Astrocyte (in vitro differentiated cells and primary cell): ENCODE measurements around the gene RSBN1.

ENCODE experiments used
- EZH2 ChIP-seq: IDR thresholded peaks from 2 replicates; pipeline ENCODE4 v1.6.1; 2012; ENCODE audit warnings: mild to moderate bottlenecking, low read length, inconsistent platforms; ENCODE audit not compliant: insufficient read depth
- TF ChIP-seq, protein P1 (sequence below): IDR thresholded peaks from 2 replicates; pipeline ENCODE4 v1.5.1; 2011; ENCODE audit warnings: low read depth, mild to moderate bottlenecking, inconsistent platforms, low read length, moderate library complexity; ENCODE audit not compliant: insufficient read depth

DNA sequence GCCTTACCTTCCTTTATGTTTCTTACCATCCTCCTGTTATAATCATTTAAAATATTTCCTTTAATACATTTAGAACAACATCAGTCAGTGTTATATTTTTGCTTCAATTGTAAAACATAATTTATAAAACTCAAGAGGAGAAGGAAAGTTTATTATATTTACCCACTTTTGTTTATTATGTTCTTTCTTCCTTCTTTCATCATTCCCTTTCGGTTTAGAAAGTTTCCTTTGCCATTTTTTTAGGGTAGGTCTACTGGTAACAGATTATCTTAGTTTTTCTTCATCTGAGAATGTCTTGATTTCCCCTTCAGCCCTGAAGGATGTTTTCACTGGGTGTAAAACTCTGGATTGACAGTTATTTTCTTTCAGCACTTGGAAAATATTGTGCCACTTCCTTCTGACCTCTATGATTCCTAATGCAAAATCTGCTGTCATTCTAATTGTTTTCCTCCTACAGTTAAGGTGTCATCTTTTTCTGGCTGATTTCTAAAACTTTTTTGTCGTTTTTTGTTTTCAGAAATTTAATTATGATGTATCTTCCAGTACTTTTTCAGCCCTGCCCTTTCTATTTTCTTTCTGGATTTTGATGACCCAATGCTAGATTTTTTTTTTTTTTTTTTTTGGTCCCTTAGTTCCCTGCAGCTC lies 34.2 kb upstream of the RSBN1 start:
- TF ChIP-seq, protein P1, sequence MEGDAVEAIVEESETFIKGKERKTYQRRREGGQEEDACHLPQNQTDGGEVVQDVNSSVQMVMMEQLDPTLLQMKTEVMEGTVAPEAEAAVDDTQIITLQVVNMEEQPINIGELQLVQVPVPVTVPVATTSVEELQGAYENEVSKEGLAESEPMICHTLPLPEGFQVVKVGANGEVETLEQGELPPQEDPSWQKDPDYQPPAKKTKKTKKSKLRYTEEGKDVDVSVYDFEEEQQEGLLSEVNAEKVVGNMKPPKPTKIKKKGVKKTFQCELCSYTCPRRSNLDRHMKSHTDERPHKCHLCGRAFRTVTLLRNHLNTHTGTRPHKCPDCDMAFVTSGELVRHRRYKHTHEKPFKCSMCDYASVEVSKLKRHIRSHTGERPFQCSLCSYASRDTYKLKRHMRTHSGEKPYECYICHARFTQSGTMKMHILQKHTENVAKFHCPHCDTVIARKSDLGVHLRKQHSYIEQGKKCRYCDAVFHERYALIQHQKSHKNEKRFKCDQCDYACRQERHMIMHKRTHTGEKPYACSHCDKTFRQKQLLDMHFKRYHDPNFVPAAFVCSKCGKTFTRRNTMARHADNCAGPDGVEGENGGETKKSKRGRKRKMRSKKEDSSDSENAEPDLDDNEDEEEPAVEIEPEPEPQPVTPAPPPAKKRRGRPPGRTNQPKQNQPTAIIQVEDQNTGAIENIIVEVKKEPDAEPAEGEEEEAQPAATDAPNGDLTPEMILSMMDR, result no peak
- TF ChIP-seq EZH2, result no peak
